Lower lobe of right lung (tissue), 2 donors: ENCODE data around the gene NKAPL. TPM values are rescaled to one million over a fixed set of nuclear protein-coding genes. Genes with fewer than 3 reads are reported as not detected.

ENCODE experiments used
- ATAC-seq, 2 donors: fragments of 200-7000 bp; cut with Tn5 transposase; one replicate each; pipeline ENCODE4 v1.9.1; 2020 to 2022; ENCODE audit warnings: mild to moderate bottlenecking in 2 of 2, moderate library complexity in 2 of 2
- DNase-seq: peaks from one replicate; pipeline ENCODE4 v3.0.0-alpha.2; 2020
- H3K27ac ChIP-seq: fragments of 200-600 bp; one replicate; pipeline ENCODE4 v1.8.0; 2022
- H3K27me3 ChIP-seq: fragments of 200-600 bp; one replicate; pipeline ENCODE4 v1.8.0; 2022; ENCODE audit warnings: low read depth
- H3K36me3 ChIP-seq: fragments of 200-600 bp; one replicate; pipeline ENCODE4 v1.8.0; 2022; ENCODE audit warnings: mild to moderate bottlenecking
- H3K4me1 ChIP-seq: fragments of 200-600 bp; one replicate; pipeline ENCODE4 v1.8.0; 2022
- H3K4me3 ChIP-seq: fragments of 200-600 bp; one replicate; pipeline ENCODE4 v1.8.0; 2022; ENCODE audit warnings: mild to moderate bottlenecking
- H3K9me3 ChIP-seq: fragments of 200-600 bp; one replicate; pipeline ENCODE4 v1.8.0; 2022
- CTCF ChIP-seq: fragments of 200-600 bp; IDR thresholded peaks from one replicate; pipeline ENCODE4 v1.8.0; 2022; ENCODE audit warnings: antibody characterized with exemption, mild to moderate bottlenecking
- intact Hi-C: fragments of 100-400 bp; cut with DNase I; formaldehyde crosslinking; loops from one replicate; pipeline ENCODE4 v1.11.0; 2022
- total RNA-seq: library from RNA; stranded (reverse); fragmentation: NEBNext Ultra II Directional; extraction: Animal tissue kit (Norgen Biotek cat#: 25700); gene quantifications from one replicate; pipeline ENCODE4 v1.2.1, GENCODE V29; 2021
- donor health status: DM: no; HTN: yes; CAD: no; lungs with severe emphysema.

NKAPL gene
- total RNA-seq, 1 donor from 2014 or later: 0.30 TPM

- Histone ChIP-seq H3K36me3 (peaks cover 16% of the 10 kb centered on the region), H3K4me1 (no peaks in the 10 kb centered on the region), H3K27ac (no peak overlapping the region), H3K9me3 (no peaks in the 10 kb centered on the region), H3K4me3 (no peak overlapping the region), H3K27me3 (no peaks in the 10 kb centered on the region)
- intact Hi-C loops: no loop called here
- no peak for TF ChIP-seq CTCF
- DNase-seq (no peak), ATAC-seq (no peak)
Measured at GRCh38 chr6:28239636-28240035, 19.5 kb upstream of the NKAPL start.

- H3K9me3 ChIP-seq: no peaks in the 10 kb centered on the region
- no peaks in the 10 kb centered on the region for H3K27me3 ChIP-seq
- H3K27ac ChIP-seq: no peak overlapping the region
- no peak overlapping the region for H3K4me3 ChIP-seq
- no peaks in the 10 kb centered on the region for H3K4me1 ChIP-seq
- intact Hi-C loops: no loop called here
- peaks cover 24% of the 10 kb centered on the region for H3K36me3 ChIP-seq
- DNase-seq (no peak), ATAC-seq (no peak)
- no peak for TF ChIP-seq CTCF
Measured at GRCh38 chr6:28240471-28240870, 18.6 kb upstream of the NKAPL start.

GRCh38 chr6:28243946-28244345, 15.2 kb upstream of the NKAPL start:
- no peak for TF ChIP-seq CTCF
- H3K36me3 ChIP-seq: peaks cover 58% of the 10 kb centered on the region
- ATAC-seq: no peak

GRCh38 chr6:28245206-28245941, 13.7 kb upstream of the NKAPL start:
- H3K9me3 ChIP-seq: no peaks in the 10 kb centered on the region
- no peaks in the 10 kb centered on the region for H3K27me3 ChIP-seq
- DNase-seq (no peak), ATAC-seq (no peak)
- H3K4me3 ChIP-seq: no peak overlapping the region
- peaks cover 61% of the 10 kb centered on the region for H3K36me3 ChIP-seq
- H3K27ac ChIP-seq: no peak overlapping the region
- peaks cover 3% of the 10 kb centered on the region for H3K4me1 ChIP-seq
- intact Hi-C loops: no loop called here
- TF ChIP-seq CTCF: no peak

More at GRCh38 chr6:28243946-28244345, 15.2 kb upstream of the NKAPL start:
- Histone ChIP-seq H3K27me3 (no peaks in the 10 kb centered on the region), H3K27ac (no peak overlapping the region), H3K4me1 (no peaks in the 10 kb centered on the region), H3K9me3 (no peaks in the 10 kb centered on the region), H3K4me3 (no peak overlapping the region)
- no peak for DNase-seq
- intact Hi-C loops: no loop called here

- Histone ChIP-seq H3K27me3 (no peaks in the 10 kb centered on the region), H3K9me3 (no peaks in the 10 kb centered on the region), H3K4me3 (no peak overlapping the region), H3K27ac (no peak overlapping the region), H3K4me1 (peaks cover 24% of the 10 kb centered on the region), H3K36me3 (peaks cover 52% of the 10 kb centered on the region)
- DNase-seq (no peak), ATAC-seq (no peak)
- intact Hi-C loops: no loop called here
- TF ChIP-seq CTCF: no peak
Measured at GRCh38 chr6:28248916-28249315, 10.2 kb upstream of the NKAPL start.
